Skeletal muscle tissue (tissue), 4 donors: ENCODE measurements around the gene PRKG1. TPM values are rescaled to one million over a fixed set of nuclear protein-coding genes. Genes with fewer than 3 reads are reported as not detected.

Experiments used
- H3K27ac ChIP-seq: one replicate; pipeline ENCODE4 v1.7.0; 2013; ENCODE audit warnings: mild to moderate bottlenecking, low read depth, low read length, inconsistent platforms
- H3K27me3 ChIP-seq, 3 donors: one replicate each; pipeline ENCODE4 v1.7.0; 2013; ENCODE audit warnings: low read length in 3 of 3; ENCODE audit not compliant: control insufficient read depth in 3 of 3, insufficient read depth in 3 of 3
- H3K36me3 ChIP-seq, 3 donors: one replicate each; pipeline ENCODE4 v1.7.0; 2013; ENCODE audit warnings: low read length in 3 of 3; ENCODE audit not compliant: control insufficient read depth in 3 of 3, insufficient read depth in 3 of 3
- H3K4me1 ChIP-seq, 3 donors: one replicate each; pipeline ENCODE4 v1.7.0; 2013; ENCODE audit warnings: low read length in 3 of 3, mild to moderate bottlenecking in 3 of 3; ENCODE audit not compliant: control insufficient read depth in 3 of 3, insufficient read depth in 3 of 3
- H3K4me3 ChIP-seq, 3 donors: one replicate each; pipeline ENCODE4 v1.7.0; 2013; ENCODE audit warnings: low read length in 3 of 3
- H3K9ac ChIP-seq, 3 donors: one replicate each; pipeline ENCODE4 v1.7.0; 2013; ENCODE audit warnings: low read length in 3 of 3, mild to moderate bottlenecking in 3 of 3, moderate library complexity in 2 of 3, low read depth in 1 of 3
- H3K9me3 ChIP-seq, 3 donors: one replicate each; pipeline ENCODE4 v1.7.0; 2013; ENCODE audit warnings: low read length in 3 of 3; ENCODE audit not compliant: control insufficient read depth in 3 of 3
- total RNA-seq: library from RNA; depleted of rRNA; stranded (reverse); fragments of >200 nt; gene quantifications from one replicate; pipeline ENCODE4 v1.2.3, GENCODE V29; 2014
- donor health status: Osteomylitis.

Gene PRKG1
- total RNA-seq, 1 donor from 2014 or later: 44.9 TPM

- no peaks in the 10 kb centered on the region for H3K27me3 ChIP-seq
- H3K9me3 ChIP-seq: no peaks in the 10 kb centered on the region
- no peak overlapping the region for H3K27ac ChIP-seq
- H3K4me3 ChIP-seq: no peak overlapping the region
- H3K4me1 ChIP-seq: peaks cover 0 to 3% (median 2%) of the 10 kb centered on the region in 3 donors
- H3K9ac ChIP-seq: no peak overlapping the region
- no peaks in the 10 kb centered on the region for H3K36me3 ChIP-seq
These were observed 10.9 kb downstream of the PRKG1 start for GRCh38 chr10:51085204-51085603.

DNA sequence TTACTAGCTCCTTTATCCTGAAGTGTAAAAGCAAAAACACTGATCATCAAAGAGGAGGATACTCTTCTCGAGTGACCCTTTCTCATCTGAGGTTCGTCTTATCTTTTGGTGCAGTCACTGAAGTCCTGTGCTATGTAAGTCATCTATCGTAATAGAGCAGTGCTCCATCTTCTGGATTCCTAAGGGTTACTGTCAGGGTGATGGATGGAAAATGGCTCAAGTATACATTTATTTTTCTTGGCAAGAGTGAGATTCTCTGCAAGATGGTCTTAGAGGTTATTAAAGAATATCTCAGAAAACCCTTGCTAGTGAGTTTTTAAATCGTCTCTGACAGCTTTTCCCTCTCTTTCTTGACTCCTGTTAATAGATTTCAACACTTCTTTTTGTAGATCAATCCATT lies 12.4 kb downstream of the PRKG1 start:
- no peak overlapping the region for H3K4me3 ChIP-seq
- no peak overlapping the region for H3K27ac ChIP-seq
- no peaks in the 10 kb centered on the region for H3K9me3 ChIP-seq
- peaks cover 2 to 15% (median 8%) of the 10 kb centered on the region in 3 donors for H3K4me1 ChIP-seq
- H3K27me3 ChIP-seq: no peaks in the 10 kb centered on the region
- H3K9ac ChIP-seq: no peak overlapping the region
- no peaks in the 10 kb centered on the region for H3K36me3 ChIP-seq

- H3K36me3 ChIP-seq: no peaks in the 10 kb centered on the region
- no peaks in the 10 kb centered on the region for H3K9me3 ChIP-seq
- H3K4me3 ChIP-seq: no peak overlapping the region
- no peaks in the 10 kb centered on the region for H3K27me3 ChIP-seq
- H3K4me1 ChIP-seq: peaks cover 4 to 19% (median 12%) of the 10 kb centered on the region in 3 donors
- no peak overlapping the region for H3K27ac ChIP-seq
- no peak overlapping the region for H3K9ac ChIP-seq
These were observed 12.8 kb downstream of the PRKG1 start for GRCh38 chr10:51087114-51087513.

- Histone ChIP-seq H3K27me3 (no peaks in the 10 kb centered on the region), H3K27ac (no peak overlapping the region), H3K9me3 (no peaks in the 10 kb centered on the region), H3K4me3 (no peak overlapping the region), H3K9ac (no peak overlapping the region), H3K36me3 (no peaks in the 10 kb centered on the region), H3K4me1 (peaks cover 10 to 20% (median 20%) of the 10 kb centered on the region in 3 donors)
These were observed 15.9 kb downstream of the PRKG1 start for GRCh38 chr10:51090190-51090589.

DNA sequence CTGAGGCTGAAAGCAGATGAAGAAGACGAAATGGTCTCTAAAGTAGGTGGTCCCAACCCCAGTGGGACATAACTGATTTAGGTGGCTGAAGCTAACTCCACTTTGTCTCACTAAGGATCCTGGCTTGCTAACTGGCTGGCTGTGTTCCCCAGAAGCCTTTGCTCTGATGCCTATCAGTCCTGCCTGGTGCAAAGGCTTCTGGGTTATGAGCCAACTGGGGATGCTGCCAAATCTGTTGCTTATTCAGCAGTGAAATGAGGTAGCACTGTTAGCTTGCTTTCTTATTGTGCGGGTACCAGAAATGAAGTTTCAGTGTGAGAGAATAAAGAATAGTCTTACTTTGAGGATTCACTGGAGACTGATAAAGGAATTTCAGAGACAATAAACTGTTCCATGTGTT lies 18.1 kb downstream of the PRKG1 start:
- Histone ChIP-seq H3K9ac (no peak overlapping the region), H3K4me3 (no peak overlapping the region), H3K9me3 (no peaks in the 10 kb centered on the region), H3K27me3 (no peaks in the 10 kb centered on the region), H3K27ac (no peak overlapping the region), H3K4me1 (peaks cover 10 to 20% (median 20%) of the 10 kb centered on the region in 3 donors), H3K36me3 (no peaks in the 10 kb centered on the region)

GRCh38 chr10:51095444-51095843 lies 21.2 kb downstream of the PRKG1 start:
- H3K27me3 ChIP-seq: no peaks in the 10 kb centered on the region
- no peak overlapping the region for H3K27ac ChIP-seq
- no peaks in the 10 kb centered on the region for H3K9me3 ChIP-seq
- H3K36me3 ChIP-seq: no peaks in the 10 kb centered on the region
- peaks cover 8 to 19% (median 17%) of the 10 kb centered on the region in 3 donors for H3K4me1 ChIP-seq
- H3K4me3 ChIP-seq: no peak overlapping the region
- H3K9ac ChIP-seq: no peak overlapping the region

DNA sequence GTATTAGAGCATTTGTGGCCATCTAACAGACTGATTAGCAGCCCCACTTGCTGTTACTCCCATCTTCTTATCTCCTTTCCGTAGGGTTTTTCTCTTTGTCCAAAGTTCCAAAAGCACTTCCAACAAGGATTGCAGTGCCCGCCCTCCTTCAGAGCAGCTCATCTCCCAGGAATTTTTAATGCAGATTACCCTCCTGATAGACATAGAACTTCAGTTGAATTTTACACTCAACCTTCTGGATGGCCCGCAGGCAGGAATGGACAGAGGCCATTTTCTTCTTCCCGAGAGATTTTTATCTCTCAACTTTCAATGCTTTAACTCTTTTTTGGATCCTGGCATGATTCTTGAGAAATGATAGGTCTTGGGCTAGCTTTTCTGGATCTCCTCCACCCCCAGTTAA lies 23.3 kb downstream of the PRKG1 start:
- no peak overlapping the region for H3K4me3 ChIP-seq
- no peaks in the 10 kb centered on the region for H3K36me3 ChIP-seq

GRCh38 chr10:51100221-51100620 lies 25.9 kb downstream of the PRKG1 start:
- H3K4me1 ChIP-seq: no peaks in the 10 kb centered on the region
- no peaks in the 10 kb centered on the region for H3K36me3 ChIP-seq
- no peak overlapping the region for H3K9ac ChIP-seq
- no peaks in the 10 kb centered on the region for H3K27me3 ChIP-seq
- no peak overlapping the region for H3K27ac ChIP-seq
- H3K4me3 ChIP-seq: no peak overlapping the region
- H3K9me3 ChIP-seq: no peaks in the 10 kb centered on the region

More for the DNA sequence above, 23.3 kb downstream of the PRKG1 start:
- no peak overlapping the region for H3K27ac ChIP-seq
- H3K9me3 ChIP-seq: no peaks in the 10 kb centered on the region
- peaks cover 0 to 5% (median 4%) of the 10 kb centered on the region in 3 donors for H3K4me1 ChIP-seq
- no peaks in the 10 kb centered on the region for H3K27me3 ChIP-seq
- H3K9ac ChIP-seq: no peak overlapping the region

DNA sequence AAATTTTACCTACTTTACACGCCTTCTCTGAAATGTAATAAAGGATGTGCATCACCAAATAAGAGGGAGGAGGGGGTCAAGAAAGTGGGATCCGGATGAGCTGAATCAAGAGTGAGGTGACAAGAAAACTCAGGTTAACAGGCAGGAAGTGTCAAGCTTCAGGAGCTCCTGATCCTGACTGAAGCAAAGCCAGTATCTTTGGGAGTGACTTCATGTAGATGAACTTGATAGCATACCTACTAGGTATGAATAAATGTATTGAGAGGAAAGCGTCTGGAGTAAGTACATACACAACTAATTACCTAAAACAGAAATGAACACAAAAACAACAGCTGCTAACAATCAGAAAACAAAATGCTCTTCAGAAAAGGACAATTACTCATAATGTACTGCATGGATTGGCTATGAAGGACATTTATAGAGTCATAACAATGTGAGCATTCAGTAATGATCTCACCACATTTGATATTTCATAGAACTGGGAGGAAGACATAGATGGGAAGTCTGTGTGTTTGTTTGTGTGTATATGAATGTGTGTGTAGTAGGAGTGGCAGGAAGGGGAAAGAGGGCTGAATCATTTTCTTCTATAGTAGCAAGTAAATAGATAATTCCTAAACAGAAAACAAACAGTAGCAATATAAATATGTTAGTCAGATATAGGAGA lies 29.4 kb downstream of the PRKG1 start:
- H3K27ac ChIP-seq: no peak overlapping the region
- no peak overlapping the region for H3K4me3 ChIP-seq
- H3K36me3 ChIP-seq: no peaks in the 10 kb centered on the region
- H3K4me1 ChIP-seq: no peaks in the 10 kb centered on the region
- no peak overlapping the region for H3K9ac ChIP-seq
- no peaks in the 10 kb centered on the region for H3K9me3 ChIP-seq
- H3K27me3 ChIP-seq: no peaks in the 10 kb centered on the region

GRCh38 chr10:51106311-51106945 lies 32.1 kb downstream of the PRKG1 start:
- Histone ChIP-seq H3K9me3 (no peaks in the 10 kb centered on the region), H3K4me1 (no peaks in the 10 kb centered on the region), H3K27ac (no peak overlapping the region), H3K9ac (no peak overlapping the region), H3K27me3 (no peaks in the 10 kb centered on the region), H3K4me3 (no peak overlapping the region), H3K36me3 (no peaks in the 10 kb centered on the region)
